ELF-1 (cell line): ENCODE measurements around the gene MNX1.

Source experiments
- DNase-seq: peaks from one replicate; pipeline ENCODE4 v3.0.0-alpha.2; 2016; ENCODE audit warnings: low read depth, low spot score

The MNX1 gene

DNA sequence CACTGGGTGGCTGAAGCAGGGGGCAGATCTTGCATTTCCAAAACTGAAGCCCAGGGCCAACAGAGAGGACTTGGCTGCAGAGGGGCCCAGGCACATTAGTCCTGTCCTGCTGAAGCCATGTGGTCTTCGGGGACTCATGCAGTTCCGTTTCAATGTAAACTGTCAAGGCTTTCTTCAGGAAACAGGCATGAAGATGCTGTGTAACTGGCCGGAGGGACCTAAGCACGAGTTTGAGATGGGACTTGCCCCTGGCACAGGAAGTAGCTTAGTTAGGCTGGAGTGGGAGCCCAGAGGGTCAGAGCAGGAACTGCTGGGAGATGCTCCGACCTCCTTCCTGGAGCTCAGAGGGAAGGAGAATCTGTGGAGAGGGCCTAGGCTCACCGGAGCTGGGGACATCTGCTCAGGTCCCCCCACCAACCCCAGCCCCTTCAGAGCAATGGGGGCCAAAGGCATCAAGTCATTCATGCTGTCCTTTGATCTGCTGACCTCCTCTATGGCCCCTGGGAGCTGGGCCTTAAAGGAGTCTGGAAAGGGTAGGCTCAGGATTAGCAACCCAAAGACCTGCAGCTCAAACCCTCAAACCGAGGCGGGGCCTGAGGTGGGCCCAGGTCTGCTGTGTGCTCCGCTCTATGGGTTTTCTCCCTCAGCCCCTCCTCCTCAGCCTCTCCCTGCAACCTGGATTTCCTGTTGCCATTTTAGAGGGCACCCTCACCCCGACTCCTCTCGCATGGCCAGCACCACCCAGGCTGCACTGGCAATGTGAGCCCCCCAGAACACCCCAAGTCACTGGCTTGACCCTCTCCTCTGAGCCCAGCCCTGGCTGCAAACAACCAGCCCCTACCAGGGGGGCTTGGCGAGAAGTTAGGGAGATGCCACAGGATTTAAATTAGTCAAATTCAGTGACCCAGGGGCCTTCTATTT lies 4.4 kb upstream of the MNX1 start:
- no peak for DNase-seq

DNA sequence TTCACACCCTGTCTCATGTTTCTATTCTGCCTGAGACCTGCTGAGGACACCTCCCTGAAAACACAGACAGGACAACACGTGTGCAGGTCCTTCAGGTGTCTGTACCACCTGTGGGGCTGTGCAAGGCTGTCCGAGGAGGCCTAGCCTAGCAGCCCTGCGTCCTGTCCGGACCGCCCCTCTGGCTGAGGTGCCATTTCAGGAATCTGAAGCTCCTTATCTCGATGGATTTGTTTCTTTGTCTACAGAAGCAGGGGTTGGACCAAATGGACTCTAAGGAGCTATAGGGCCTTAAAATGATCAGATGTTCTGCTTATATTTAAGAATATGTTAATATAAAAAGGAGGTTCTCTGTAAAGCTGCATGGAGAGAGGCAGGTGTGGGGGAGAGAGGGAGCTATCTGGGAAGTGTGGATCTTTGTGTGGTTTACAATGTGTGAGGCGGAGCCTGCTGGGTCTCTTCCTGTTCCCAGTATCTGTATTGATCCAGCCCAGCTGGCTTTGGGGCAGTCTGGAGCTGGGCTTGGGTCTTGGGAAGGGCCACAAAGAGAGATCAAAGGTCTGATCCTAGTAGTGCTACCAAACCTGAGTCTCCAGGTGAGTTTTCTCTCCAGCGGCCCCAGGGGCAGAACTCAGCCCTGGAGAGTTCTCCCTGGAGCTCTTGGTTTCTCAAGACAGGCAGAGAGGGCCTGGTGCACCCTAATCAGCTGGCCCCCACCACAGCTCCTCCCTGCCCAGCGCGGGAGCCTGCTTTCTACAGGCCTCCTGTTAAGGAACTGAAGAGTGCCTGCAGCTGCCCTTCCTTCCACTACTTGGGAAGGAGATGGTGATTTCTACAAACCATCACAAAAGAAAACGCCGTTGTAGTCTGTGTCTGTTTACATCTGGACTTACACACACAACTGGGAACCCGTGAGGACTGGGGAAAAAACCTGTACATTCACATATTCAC lies 3.4 kb upstream of the MNX1 start:
- peak; percentile 54 for DNase-seq

- no peak for DNase-seq
Observed at GRCh38 chr7:157013101-157013500, 2.6 kb upstream of the MNX1 start.

GRCh38 chr7:157012113-157012547 lies 1.7 kb upstream of the MNX1 start:
- DNase-seq, result no peak

GRCh38 chr7:157011333-157012112 lies 1.1 kb upstream of the MNX1 start:
- DNase-seq, result peak; percentile 47

DNA sequence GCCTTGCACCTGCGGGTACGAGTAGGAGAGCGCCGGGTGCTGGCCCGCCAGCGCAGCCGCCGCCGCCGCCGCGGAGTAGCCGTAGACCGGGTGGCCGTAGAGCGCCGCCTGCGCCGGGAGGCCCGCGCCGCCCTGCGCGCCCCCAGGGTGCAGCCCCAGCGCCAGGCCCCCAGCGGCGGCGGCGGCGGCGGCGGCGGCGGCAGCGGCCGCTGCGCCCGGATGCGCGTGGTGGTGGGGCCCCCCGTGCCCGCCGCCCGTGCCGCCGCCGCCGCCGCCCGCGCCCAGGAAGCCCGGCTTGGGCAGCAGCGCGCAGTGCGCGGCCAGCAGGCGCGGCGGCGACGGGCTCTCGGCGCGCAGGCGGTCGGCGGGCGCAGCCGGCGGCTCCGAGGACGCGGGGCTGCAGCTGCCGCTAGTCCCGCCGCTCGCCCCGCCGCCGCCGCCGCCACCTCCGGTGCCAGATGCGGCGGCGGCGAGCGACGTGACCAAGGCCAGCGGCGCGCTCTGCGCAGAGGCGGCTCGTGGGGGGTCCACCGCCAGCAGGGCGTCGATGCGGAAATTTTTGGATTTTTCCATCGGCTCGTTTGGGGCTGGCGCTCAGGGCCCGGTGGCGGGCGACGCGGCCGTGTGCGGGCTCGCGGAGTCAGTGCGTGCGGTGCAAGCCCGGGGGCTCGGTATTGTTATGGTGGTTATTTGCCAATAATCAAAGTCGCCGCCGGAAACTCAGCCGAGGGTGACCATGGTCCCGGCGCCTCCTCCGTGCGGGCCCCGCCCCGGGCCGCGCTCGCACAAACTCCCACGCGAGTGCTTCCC lies 480 bp downstream of the MNX1 start:
- peak; percentile 52 for DNase-seq

DNA sequence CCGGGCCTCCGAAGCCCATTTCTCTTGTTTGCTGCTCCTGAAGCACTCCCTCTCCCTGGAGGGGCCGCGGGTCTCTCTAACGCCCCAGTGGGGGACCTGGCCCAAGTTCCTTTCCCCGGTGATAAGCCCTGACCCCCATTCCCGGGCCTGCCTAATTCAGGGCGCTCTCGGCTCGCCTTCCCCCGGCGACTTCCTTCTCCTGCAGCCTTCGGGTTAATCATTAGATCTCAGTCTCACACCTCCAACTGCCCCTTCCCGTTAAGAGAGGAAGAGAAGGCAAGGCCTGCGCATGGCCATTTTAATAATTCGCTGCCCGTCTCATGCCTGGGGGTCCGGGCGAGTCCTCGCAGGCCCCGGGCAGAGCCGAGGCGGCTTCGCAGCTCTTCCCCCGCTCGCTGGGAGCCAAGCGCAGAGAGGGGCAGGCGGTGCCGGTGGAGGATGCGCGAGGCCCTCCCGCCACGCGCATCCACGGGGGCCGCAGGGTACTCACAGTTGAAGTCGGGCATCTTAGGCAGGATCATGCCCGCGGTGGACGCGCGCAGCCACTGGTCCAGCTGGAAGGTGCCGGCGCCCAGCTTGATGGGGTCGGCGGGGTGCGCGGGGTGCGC lies 1.2 kb downstream of the MNX1 start:
- no peak for DNase-seq

GRCh38 chr7:157008206-157009169 lies 2.0 kb downstream of the MNX1 start:
- no peak for DNase-seq

DNA sequence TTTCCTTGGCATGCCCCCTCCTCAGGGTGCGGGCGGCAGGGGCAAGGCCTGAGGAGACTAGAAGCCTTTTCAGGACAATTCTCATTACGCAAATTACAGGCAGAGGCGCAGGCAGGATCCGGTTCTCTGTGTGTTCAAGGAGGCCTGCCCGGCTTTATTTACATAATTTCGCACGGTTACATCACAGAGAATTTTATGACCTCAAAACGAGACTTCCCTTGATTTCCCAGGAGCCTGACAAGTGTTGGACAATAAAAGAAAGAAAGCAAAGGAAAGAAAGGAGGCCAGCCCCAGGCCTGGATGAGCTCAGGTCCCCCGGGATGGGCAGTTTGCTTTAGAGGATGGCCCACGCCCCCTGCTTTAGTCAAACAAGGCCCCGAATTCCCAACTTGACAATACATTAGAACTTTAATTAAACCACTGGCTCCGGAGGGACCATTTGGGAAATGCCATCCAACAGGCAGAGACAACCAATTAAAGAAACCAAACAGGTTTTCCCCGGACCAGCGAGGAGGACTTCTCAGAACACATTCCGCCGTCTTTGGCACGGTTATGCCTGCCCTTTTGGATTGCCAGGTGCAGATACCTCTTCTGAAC lies 2.9 kb downstream of the MNX1 start:
- peak; percentile 78 for DNase-seq

- no peak for DNase-seq
Observed at GRCh38 chr7:157006829-157007469, 3.5 kb downstream of the MNX1 start.

DNA sequence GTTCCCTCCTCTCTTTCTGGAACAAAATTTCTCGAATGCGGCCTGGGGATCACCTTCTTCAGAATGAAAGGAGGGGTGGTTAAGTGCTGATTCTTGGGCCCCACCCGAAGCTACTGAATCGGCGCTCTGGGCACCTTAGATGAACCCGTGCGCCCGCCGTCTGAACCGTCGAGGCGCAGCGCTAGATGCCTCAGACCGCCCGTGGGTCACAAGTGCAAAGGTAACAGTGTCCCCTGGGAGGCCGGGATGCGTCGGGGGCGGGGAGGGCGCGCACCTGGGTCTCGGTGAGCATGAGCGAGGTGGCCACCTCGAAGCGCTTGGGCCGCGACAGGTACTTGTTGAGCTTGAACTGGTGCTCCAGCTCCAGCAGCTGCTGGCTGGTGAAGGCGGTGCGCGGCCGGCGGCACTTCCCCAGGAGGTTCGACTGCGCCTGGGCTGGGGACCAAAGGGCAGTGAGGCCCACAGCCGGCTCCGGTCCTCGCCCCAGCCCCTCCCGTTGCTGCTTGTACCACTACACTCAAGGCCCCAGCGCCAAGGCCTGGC lies 4.2 kb downstream of the MNX1 start:
- DNase-seq, result peak; percentile 55

DNA sequence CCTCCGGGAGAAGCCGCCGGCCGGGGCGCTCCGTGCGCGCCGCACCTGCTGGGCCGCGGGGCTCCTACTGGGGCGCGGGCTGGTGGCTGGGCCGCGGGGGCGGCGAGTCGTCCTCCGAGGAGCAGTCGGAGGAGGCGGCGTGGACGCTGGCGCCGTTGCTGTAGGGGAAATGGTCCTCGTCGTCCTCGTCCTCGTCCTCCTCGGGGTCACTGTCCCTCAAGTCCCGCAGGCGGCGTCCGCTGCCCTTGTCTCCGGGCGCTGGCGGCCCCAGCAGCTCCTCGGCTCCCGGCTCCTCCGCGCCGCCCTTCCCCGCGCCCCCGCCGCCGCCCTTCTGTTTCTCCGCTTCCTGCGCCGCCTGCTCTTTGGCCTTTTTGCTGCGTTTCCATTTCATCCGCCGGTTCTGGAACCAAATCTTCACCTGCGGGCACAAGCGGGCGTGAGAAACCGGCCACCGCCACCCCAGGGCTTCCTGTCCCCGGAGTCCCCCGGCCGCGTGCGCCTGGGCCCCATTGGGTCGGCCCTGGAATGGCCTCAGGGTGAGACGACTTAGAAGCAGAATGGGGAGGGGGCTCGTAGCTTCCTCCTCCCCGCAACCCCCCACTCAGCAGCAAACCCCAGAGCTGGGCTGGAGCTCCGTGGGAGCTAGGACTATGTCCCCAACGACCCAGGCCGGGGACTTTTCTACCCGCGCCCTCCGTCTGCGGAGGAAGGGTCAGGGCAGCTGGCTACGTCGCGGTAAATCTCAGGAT lies 4.8 kb downstream of the MNX1 start:
- DNase-seq, result no peak

GRCh38 chr7:157004521-157005455 lies 5.7 kb downstream of the MNX1 start:
- DNase-seq, result no peak

GRCh38 chr7:157003756-157004520 lies 6.5 kb downstream of the MNX1 start:
- DNase-seq, result peak; percentile 83

DNA sequence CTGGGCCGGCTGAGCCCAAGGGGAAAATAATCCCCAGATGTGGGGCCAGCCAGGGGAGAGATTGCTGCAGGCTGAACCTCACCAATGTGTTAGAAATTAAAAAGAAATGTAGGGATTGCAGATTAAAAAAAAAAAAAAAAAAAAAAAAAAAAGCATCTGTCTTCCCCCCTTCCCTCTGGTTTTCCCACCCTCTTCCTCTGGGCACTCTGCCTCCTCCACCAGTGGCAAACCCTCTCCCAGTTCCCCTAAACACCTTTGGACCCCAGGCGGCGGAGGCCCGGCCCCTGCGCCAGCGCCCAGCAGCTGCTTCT lies 7.1 kb downstream of the MNX1 start:
- DNase-seq, result no peak
